NT2/D1 (cell line): Measurements from ENCODE around the gene GNAI3.

ENCODE experiments used
- SUZ12 ChIP-seq: IDR thresholded peaks from 2 replicates; pipeline ENCODE4 v1.6.1; 2011; ENCODE audit not compliant: insufficient read length, insufficient read depth; ENCODE audit errors: extremely low read depth
- YY1 ChIP-seq: IDR thresholded peaks from 2 replicates; pipeline ENCODE4 v1.6.1; 2011; ENCODE audit not compliant: insufficient read length, insufficient read depth
- ZNF274 ChIP-seq: IDR thresholded peaks from 2 replicates; pipeline ENCODE4 v1.6.1; 2011; ENCODE audit warnings: mild to moderate bottlenecking, low read depth, low read length

DNA sequence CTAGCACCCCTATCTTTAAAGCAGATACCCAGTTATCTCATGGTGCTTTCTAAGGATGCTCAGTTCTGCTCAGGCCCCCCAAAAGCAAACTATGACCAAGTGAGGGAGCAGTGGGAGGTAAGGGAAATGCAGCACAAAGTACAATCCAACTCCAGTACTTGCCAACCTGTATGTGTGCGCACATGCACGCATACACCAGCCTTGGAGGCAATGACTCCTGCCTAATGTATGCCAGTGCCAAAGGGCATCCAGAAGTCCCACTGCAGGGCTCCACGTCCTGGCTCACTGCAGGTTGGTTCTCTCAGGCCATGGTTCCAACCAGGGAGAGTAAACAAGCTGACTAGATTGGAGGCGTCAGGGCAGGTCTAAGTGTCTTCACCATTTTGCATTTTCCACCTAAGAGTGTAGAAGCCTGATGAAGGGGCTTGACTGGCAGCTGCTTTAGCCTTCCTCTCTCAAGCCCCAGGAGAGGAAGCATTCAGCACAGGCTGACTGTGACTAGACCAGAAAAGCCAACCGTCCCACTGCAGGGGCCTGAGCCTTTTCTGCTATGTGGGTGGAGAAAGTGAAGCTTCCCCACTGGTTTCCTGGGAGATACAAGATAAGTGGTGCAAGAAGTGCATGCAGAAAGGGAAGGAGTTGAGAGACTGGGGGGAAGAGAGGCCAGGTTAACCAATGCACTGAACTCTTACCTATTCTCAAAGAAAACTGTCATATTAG, 46.6 kb upstream of the GNAI3 start:
- TF ChIP-seq ZNF274, result no peak
- TF ChIP-seq SUZ12, result no peak
- TF ChIP-seq YY1, result no peak
